HG03135 (cell line): ENCODE data around the gene ITGAD.
A peak's percentile ranks its signal among the peaks of the same experiment; 100 is the strongest.

Experiments used
- ATAC-seq: cut with Tn5 transposase; IDR thresholded peaks from one replicate; pipeline ENCODE4 v1.9.1; 2021; ENCODE audit warnings: mild to moderate bottlenecking, moderate library complexity; ENCODE audit not compliant: unreplicated experiment

ITGAD gene

GRCh38 chr16:31393056-31393455 lies at the start of gene ITGAD:
TSS of gene ITGAD (plus strand) at chr16:31393335. CDS start at chr16:31393361, 26 bp downstream.
- no peak for ATAC-seq

GRCh38 chr16:31344712-31345111 lies 48.4 kb upstream of the ITGAD start:
- ATAC-seq, result peak; percentile 75

DNA sequence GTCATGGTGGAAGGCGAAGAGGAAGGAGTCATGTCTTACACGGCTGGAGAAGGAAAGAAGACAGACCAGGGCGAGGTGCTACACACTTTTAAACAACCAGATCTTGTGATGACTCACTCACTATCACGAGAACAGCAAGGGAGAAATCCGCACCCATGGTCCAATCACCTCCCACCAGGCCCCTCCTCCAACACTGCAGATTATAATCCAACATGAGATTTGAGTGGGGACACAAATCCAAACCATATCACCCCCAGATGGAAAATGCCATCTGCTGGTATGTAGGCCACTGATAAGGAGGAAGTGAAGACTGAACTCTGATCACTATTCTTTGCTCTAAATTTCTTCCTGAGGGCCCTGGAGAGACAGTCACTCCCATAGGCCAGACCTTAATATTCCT lies 45.7 kb upstream of the ITGAD start:
- no peak for ATAC-seq

DNA sequence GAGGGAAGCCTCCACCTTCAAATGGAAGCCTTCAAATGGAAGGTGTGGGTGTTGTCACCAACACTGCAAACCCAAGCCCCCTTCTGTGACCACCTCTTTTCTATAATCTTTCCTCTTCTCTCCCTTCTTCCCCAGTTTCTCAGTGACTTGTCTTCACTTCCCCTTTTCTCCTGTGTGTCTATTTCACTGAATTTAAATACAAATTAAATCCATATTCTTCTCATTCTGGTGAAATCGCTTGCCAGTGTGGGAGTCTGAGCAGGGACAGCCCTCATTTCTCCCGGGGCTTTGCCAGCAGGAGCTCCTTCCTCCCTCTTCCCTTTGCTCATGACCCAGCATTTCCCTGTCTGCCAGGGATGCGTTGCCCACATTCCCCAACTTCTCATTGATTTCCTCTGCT lies 44.6 kb upstream of the ITGAD start:
- no peak for ATAC-seq

DNA sequence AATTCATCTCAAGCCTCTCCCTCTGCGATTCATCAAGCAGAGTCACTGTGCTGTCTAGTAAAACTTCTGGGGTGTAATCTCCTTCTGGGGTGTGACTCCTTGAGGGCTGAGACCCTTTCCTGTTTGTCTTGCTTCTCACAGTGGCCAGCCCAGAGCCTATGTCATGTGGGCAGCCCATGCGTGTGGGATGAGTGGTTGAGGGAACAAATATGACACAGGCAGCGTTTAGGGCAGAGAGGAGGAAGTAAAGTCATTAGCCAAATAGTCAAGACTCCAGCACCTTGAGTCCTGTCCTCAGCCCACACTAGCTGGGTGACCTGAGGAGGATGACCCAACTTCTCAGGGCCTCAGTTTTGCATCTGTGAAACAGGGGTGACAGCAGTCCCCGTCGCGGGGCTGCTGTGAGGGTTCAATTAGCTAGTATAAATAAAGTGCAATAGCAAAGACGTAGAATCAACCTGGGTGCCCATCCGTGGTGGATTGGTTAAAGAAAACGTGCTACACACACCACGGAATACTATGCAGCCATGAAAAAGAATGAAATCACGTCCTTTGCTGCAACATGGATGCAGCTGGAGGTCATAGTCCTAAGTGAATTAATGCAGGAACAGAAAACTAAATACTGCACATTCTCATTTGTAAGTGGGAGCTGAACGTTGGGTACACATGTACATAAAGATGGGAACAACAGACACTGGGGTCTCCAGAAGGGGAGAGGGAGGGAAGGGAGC lies 42.7 kb upstream of the ITGAD start:
- no peak for ATAC-seq

- no peak for ATAC-seq
These were observed 41.7 kb upstream of the ITGAD start for GRCh38 chr16:31351246-31351941.

- ATAC-seq, result no peak
These were observed 41.2 kb upstream of the ITGAD start for GRCh38 chr16:31351942-31352325.

GRCh38 chr16:31352376-31353115 lies 40.6 kb upstream of the ITGAD start:
- no peak for ATAC-seq

DNA sequence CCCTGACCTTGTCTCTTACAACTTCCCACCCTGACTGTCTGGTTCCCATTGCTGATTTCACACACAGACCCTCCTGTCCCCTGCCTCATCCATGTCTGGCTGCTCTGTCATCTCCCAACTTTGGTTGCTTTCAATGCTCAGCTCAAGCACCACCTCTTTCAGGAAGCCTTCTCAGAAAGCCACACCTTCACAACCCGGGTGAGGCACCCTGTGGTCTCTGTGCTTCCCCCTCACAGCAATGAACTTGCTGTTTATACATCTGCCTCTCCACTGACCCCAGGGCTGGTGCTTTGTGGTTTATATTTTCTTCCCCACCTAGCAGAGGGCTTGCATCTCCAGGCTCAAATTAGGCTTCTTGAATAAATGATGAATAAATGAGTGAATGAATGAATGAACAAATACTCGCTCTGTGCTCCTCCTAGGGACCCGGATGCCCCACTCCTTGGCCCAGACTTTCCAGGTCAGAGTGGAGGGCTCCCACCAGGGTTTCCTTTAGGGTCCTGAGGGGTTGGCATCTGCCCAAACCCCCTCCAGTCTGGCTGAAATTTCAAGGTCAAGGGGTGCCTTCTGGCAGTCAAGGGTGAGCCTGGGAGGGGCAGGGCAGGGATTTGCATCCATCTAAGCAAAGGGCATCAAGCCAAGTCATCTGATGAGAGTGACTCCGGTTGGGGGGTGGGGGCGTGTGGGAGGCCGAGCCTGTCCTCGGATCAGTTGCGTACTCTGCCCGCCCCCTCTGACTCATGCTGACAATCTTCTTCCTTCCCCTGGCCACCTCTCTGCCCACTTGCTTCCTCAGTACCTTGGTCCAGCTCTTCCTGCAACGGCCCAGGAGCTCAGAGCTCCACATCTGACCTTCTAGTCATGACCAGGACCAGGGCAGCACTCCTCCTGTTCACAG lies 38.5 kb upstream of the ITGAD start, which contains the start of gene ITGAX:
Gene ITGAX, plus strand, starts transcription at position 783 of the 898 bp plus-strand sequence. Its CDS starts 79 bp downstream, at position 862.
- peak; percentile 64 for ATAC-seq

GRCh38 chr16:31355431-31356100 lies 37.6 kb upstream of the ITGAD start:
- ATAC-seq, result no peak

GRCh38 chr16:31356566-31357323 lies 36.4 kb upstream of the ITGAD start:
- ATAC-seq, result no peak

- ATAC-seq, result no peak
These were observed 35.6 kb upstream of the ITGAD start for GRCh38 chr16:31357324-31358109.

GRCh38 chr16:31360251-31360650 lies 32.9 kb upstream of the ITGAD start:
- ATAC-seq, result no peak

GRCh38 chr16:31361201-31362110 lies 31.7 kb upstream of the ITGAD start:
- ATAC-seq, result no peak

DNA sequence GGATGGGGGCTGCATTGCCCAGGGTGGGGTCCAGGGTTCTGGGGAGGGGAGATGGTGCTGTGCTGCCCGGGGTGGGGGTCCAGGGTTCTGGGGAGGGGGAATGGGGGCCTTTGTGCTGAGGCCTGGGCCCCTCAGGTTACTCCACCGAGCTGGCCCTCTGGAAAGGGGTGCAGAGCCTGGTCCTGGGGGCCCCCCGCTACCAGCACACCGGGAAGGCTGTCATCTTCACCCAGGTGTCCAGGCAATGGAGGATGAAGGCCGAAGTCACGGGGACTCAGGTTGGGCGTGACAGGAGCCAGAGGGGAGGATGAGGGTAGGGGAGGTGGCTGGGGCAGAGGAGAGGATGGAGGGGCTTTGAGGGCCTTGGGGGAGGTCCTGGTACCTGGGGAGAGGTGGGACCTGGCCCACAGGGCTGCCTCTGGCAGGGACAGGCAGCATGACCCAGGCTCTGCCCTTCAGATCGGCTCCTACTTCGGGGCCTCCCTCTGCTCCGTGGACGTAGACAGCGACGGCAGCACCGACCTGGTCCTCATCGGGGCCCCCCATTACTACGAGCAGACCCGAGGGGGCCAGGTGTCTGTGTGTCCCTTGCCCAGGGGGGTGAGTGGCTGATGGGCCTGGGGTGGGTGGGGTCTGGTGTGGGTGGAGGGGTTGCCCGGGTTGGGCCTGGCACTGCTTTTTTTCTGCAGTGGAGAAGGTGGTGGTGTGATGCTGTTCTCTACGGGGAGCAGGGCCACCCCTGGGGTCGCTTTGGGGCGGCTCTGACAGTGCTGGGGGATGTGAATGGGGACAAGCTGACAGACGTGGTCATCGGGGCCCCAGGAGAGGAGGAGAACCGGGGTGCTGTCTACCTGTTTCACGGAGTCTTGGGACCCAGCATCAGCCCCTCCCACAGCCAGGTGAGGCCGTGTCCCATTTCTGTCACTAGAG lies 30.4 kb upstream of the ITGAD start:
- no peak for ATAC-seq

DNA sequence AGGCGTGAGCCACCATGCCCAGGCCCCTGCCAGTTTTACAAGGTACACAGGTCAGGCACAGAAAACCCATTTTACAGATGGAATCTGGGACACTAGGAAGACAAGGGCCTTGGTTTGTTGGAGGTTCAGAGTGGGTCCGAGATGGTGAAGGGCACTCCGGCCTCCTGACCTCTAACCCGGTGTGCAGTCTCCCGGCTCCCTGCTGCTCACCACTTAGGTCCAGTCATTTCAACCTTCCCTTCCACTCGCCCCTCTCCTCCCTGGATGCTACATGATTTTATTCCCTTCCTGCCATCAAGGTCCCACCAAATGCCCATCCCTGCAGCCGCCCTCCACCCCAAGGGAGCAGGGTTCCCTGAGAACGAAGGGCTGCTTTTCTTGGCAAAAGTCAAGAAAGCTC lies 29.4 kb upstream of the ITGAD start:
- no peak for ATAC-seq
